ENCODE data around the gene CAPN5. TPM values are rescaled to one million over a fixed set of nuclear protein-coding genes. Genes with fewer than 3 reads are reported as not detected.
"Not testable (repeated sequence)": the region's sequence is repeated elsewhere in the genome, so short reads cannot be mapped to it uniquely, and the experiment has no call there.

The CAPN5 gene
- total RNA-seq, 1 experiment from 2014 or later: 4.8 TPM

DNA sequence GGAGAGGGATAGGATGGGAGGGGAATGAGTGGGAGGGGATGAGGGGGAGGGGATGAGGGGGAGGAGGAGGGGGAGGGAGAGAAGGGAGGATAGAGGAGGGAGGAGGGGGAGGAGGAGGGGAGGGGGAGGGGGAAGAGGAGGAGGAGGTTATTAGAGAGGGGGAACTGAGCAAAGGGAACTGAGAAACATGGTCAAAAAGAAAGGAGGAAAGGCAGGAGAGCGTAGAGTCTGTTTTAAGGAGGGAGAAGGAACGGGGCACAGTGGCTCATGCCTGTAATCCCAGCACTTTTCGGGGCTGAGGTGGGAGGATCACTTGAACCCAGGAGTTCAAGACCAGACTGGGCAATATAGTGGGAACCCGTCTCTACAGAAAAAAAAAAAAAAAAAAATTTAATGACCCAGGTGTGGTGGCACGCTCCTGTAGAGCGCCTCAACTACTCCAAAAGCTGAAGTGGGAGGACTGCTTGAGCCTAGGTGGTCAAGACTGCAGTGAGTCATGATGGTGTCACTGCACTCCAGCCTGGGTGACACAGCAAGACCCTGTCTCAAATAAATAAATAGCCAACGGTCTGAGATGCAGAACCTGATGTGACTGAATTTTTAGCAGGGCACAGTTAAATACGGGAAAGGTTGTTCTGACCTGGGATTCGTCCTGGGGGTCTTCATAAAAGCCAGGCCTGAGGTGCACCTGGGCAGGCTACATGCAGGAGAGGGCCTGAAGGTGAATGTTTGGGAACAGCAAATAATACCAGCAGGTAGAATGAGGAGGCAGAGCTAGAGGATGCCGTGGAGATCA is 28.5 kb upstream of the CAPN5 start:
- DNase-seq: no peak
- no peak overlapping the region for H3K27ac ChIP-seq

DNA sequence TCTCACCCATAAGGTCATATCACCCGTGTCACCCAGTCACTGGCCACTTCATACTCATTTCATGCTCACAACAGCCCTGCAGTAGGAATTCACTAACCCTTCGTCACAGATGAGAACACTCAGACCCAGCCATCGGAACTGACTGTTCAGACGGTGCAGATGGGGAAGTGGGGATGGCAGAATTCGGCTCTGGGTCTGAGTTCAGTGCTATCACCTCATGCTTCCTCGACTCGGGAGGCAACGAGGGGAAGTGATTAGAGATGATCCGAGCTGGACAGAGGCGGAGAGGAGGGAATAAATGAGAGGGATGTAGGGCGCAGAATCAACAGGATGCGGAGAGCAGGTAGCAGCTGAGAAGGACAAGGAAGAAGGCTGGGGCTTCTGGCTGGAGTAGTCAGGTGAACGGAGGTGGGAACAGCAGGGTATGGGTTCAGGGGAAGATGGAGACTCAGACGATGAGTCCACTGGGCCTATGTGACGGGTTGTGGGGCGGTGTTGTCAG is 27.9 kb upstream of the CAPN5 start:
- no peaks in the 10 kb centered on the region for H3K4me1 ChIP-seq

More for the DNA sequence above, 28.5 kb upstream of the CAPN5 start:
- H3K4me3 ChIP-seq: no peak overlapping the region
- H3K27me3 ChIP-seq: no peaks in the 10 kb centered on the region
- H3K4me1 ChIP-seq: no peaks in the 10 kb centered on the region
- no peaks in the 10 kb centered on the region for H3K36me3 ChIP-seq
- H3K9me3 ChIP-seq (replicated peaks): no peaks in the 10 kb centered on the region

DNA sequence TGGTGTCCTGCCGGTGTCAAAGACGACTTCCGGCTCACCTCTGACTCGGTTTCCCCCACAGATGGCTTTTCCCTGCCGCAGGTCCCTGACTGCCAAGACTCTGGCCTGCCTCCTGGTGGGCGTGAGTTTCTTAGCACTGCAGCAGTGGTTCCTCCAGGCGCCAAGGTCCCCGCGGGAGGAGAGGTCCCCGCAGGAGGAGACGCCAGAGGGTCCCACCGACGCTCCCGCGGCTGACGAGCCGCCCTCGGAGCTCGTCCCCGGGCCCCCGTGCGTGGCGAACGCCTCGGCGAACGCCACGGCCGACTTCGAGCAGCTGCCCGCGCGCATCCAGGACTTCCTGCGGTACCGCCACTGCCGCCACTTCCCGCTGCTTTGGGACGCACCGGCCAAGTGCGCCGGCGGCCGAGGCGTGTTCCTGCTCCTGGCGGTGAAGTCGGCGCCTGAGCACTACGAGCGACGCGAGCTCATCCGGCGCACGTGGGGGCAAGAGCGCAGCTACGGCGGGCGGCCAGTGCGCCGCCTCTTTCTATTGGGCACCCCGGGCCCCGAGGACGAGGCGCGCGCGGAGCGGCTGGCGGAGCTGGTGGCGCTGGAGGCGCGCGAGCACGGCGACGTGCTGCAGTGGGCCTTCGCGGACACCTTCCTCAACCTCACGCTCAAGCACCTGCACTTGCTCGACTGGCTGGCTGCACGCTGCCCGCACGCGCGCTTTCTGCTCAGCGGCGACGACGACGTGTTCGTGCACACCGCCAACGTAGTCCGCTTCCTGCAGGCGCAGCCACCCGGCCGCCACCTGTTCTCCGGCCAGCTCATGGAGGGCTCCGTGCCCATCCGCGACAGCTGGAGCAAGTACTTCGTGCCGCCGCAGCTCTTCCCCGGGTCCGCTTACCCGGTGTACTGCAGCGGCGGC is 27.0 kb upstream of the CAPN5 start:
- no peaks in the 10 kb centered on the region for H3K9me3 ChIP-seq (replicated peaks)
- no peaks in the 10 kb centered on the region for H3K27me3 ChIP-seq
- no peaks in the 10 kb centered on the region for H3K4me1 ChIP-seq
- DNase-seq: no peak
- no peak overlapping the region for H3K27ac ChIP-seq
- no peaks in the 10 kb centered on the region for H3K36me3 ChIP-seq
- no peak overlapping the region for H3K4me3 ChIP-seq

More for the DNA sequence above, 27.9 kb upstream of the CAPN5 start:
- H3K4me3 ChIP-seq: no peak overlapping the region
- no peaks in the 10 kb centered on the region for H3K27me3 ChIP-seq
- H3K9me3 ChIP-seq (replicated peaks): no peaks in the 10 kb centered on the region
- no peak overlapping the region for H3K27ac ChIP-seq
- DNase-seq: no peak
- H3K36me3 ChIP-seq: no peaks in the 10 kb centered on the region

DNA sequence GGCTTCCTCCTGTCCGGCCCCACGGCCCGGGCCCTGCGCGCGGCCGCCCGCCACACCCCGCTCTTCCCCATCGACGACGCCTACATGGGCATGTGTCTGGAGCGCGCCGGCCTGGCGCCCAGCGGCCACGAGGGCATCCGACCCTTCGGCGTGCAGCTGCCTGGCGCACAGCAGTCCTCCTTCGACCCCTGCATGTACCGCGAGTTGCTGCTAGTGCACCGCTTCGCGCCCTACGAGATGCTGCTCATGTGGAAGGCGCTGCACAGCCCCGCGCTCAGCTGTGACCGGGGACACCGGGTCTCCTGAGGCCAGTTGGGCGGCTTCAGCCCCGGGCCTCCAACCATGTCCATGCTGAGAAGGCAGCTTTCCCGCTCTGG is 26.4 kb upstream of the CAPN5 start:
- no peak for DNase-seq
- no peaks in the 10 kb centered on the region for H3K36me3 ChIP-seq
- no peaks in the 10 kb centered on the region for H3K9me3 ChIP-seq (replicated peaks)
- H3K27me3 ChIP-seq: no peaks in the 10 kb centered on the region
- no peaks in the 10 kb centered on the region for H3K4me1 ChIP-seq
- H3K27ac ChIP-seq: no peak overlapping the region
- H3K4me3 ChIP-seq: no peak overlapping the region

DNA sequence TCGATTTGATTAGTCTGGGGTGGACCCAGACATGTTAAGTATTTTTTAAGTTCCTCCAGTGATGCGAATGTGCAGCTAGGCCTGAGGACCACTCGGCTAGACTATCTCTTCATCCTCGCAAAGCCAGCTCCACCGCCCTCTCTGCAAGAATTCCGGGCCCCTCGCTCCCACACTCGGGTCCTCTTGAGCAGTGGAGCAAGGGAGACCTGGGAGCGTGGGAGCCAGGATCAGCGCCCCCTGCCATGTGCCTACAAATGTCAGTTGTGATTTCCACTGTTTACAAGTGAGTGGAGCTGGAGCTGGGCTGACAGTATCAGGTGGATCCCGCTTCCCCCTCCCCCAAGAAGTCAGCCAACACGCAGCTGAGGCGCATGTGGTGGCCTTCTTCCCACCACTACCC is 25.9 kb upstream of the CAPN5 start:
- Histone ChIP-seq H3K4me3 (no peak overlapping the region), H3K27ac (no peak overlapping the region), H3K27me3 (no peaks in the 10 kb centered on the region), H3K36me3 (no peaks in the 10 kb centered on the region), H3K9me3 (replicated peaks) (no peaks in the 10 kb centered on the region), H3K4me1 (no peaks in the 10 kb centered on the region)
- DNase-seq: no peak

- no peak for DNase-seq
- no peak overlapping the region for H3K27ac ChIP-seq
- no peaks in the 10 kb centered on the region for H3K9me3 ChIP-seq (replicated peaks)
- H3K36me3 ChIP-seq: no peaks in the 10 kb centered on the region
- H3K27me3 ChIP-seq: no peaks in the 10 kb centered on the region
- peaks cover 6% of the 10 kb centered on the region; the same call in 1 of the 2 replicates for H3K4me1 ChIP-seq
- H3K4me3 ChIP-seq: no peak overlapping the region
These were observed 24.6 kb upstream of the CAPN5 start for GRCh38 chr11:77042111-77042726.

DNA sequence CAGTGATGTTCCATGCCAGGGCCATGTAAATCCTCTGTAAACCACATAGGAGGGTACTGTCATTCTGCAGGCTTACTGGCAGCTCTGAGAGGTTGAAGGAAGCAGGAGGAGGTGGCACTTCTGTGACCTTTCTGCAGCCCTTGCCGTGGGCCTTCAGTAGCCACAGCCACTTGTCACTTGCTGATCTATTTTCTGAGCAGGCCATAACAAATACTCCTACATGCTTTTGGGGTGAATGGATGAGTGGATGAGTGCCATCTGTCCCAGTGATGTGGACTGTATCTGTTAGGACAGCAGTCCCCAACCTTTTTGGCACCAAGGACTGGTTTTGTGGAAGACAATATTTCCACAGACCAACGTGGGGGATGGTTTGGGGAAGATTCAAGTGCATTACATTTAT is 22.4 kb upstream of the CAPN5 start:
- H3K4me3 ChIP-seq: no peak overlapping the region
- H3K9me3 ChIP-seq (replicated peaks): no peaks in the 10 kb centered on the region
- H3K4me1 ChIP-seq: peaks cover 6% of the 10 kb centered on the region; the same call in 1 of the 2 replicates
- DNase-seq: no peak
- H3K27me3 ChIP-seq: no peaks in the 10 kb centered on the region
- H3K27ac ChIP-seq: no peak overlapping the region
- no peaks in the 10 kb centered on the region for H3K36me3 ChIP-seq

GRCh38 chr11:77044886-77045285 is 21.9 kb upstream of the CAPN5 start:
- peaks cover 6% of the 10 kb centered on the region; the same call in 1 of the 2 replicates for H3K4me1 ChIP-seq
- H3K4me3 ChIP-seq: no peak overlapping the region
- H3K27me3 ChIP-seq: no peaks in the 10 kb centered on the region
- DNase-seq: no peak
- no peak overlapping the region for H3K27ac ChIP-seq
- no peaks in the 10 kb centered on the region for H3K9me3 ChIP-seq (replicated peaks)
- H3K36me3 ChIP-seq: no peaks in the 10 kb centered on the region

- Histone ChIP-seq H3K4me1 (peaks cover 6% of the 10 kb centered on the region; the same call in 1 of the 2 replicates), H3K27ac (no peak overlapping the region), H3K4me3 (no peak overlapping the region), H3K27me3 (no peaks in the 10 kb centered on the region), H3K9me3 (replicated peaks) (no peaks in the 10 kb centered on the region), H3K36me3 (no peaks in the 10 kb centered on the region)
- no peak for DNase-seq
These were observed 20.7 kb upstream of the CAPN5 start for GRCh38 chr11:77046060-77046501.

DNA sequence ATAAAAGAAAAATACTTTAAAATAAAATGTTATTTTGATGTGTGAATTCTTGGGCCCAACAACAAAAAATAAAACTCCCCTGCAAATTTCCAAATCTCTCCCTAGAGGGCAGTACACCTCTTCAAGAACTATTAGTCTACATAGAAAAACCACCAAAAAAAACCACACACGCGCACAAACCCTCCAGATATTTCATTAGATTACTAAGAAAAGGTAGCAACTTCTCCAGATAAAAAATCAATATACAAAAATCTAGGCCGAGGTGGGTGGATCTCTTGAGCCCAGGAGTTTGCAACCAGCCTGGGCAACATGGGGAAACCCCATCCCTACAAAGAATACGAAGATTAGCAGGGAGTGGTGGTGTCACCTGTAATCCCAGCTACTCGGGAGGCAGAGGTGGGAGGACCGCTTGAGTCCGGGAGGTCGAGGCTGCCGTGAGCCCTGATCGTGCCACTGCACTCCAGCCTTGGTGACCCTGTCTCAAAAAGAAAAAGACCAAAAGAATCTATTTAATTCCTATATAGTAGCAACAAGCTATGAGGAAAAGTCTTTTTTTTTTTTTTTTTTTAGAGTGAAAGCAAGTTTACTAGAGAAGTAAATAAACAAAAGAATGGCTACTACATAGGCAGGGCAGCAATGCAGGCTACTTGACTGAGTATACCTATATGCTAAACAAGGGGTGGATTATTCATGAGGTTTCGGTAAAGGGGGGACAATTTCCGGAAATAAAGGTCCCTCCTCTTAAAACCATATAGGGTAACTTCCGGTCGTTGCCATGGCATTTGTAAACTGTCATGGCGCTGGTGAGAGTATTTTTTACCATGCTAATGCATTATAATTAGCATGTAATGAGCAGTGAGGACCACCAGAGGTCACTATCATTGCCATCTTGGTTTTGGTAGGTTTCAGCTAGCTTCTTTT is 19.5 kb upstream of the CAPN5 start:
- Histone ChIP-seq H3K4me1 (peaks cover 6% of the 10 kb centered on the region; the same call in 1 of the 2 replicates), H3K27me3 (no peaks in the 10 kb centered on the region), H3K4me3 (peak overlapping the region; percentile 39), H3K9me3 (replicated peaks) (no peaks in the 10 kb centered on the region), H3K27ac (no peak overlapping the region), H3K36me3 (no peaks in the 10 kb centered on the region)
- DNase-seq: peak; percentile 78 to 94

- not testable (repeated sequence) for DNase-seq; H3K36me3 ChIP-seq; H3K27me3 ChIP-seq; H3K4me3 ChIP-seq; H3K27ac ChIP-seq; H3K9me3 ChIP-seq (replicated peaks); H3K4me1 ChIP-seq
These were observed 18.8 kb upstream of the CAPN5 start for GRCh38 chr11:77047928-77048446.

DNA sequence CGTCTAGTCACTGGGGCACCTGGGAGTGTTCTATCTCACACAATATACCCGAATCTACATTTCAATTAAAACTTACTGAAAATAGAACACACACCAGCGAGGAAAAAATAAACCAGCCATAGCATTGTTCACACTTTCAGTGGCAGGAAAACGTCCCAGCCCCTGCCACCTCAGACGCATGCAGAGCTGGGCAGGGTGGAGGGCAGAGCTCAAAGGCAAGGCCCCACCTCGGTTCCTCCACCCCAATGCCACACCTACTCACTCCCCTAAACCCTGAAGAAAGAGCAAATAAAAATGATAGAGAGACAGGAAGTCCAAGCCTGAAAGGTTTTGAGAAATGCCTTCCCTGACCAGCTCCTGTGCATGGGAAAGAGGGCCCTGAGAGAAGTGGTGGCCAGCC is 17.7 kb upstream of the CAPN5 start:
- H3K9me3 ChIP-seq (replicated peaks): no peaks in the 10 kb centered on the region
- peaks cover 6% of the 10 kb centered on the region; the same call in 1 of the 2 replicates for H3K4me1 ChIP-seq
- DNase-seq: no peak
- no peaks in the 10 kb centered on the region for H3K27me3 ChIP-seq
- no peak overlapping the region for H3K27ac ChIP-seq
- H3K36me3 ChIP-seq: no peaks in the 10 kb centered on the region
- H3K4me3 ChIP-seq: no peak overlapping the region

DNA sequence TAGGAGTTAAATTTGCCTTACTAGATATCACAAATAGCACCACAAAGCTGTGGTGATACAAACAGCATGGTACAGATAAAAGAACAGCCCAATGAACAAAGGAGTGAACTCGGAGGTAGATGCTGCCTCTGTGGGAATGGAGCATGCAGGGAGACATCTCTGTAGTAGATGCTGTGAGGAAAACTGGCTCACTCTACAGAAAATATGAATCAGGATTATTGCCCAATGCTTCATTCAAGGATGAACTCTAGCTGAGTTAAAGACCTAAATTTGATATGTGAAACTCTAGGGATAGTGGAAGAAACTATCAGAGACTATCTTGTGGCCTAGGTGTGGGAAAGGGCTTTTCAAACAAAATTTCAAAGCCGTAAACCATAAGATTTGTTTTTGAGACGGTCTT is 15.3 kb upstream of the CAPN5 start:
- no peak overlapping the region for H3K27ac ChIP-seq
- DNase-seq: no peak
- H3K4me3 ChIP-seq: no peak overlapping the region
- no peaks in the 10 kb centered on the region for H3K36me3 ChIP-seq
- no peaks in the 10 kb centered on the region for H3K27me3 ChIP-seq
- H3K9me3 ChIP-seq (replicated peaks): no peaks in the 10 kb centered on the region
- H3K4me1 ChIP-seq: peaks cover 3% of the 10 kb centered on the region; the same call in 1 of the 2 replicates

GRCh38 chr11:77052518-77052917 is 14.3 kb upstream of the CAPN5 start:
- Histone ChIP-seq H3K27me3 (no peaks in the 10 kb centered on the region), H3K9me3 (replicated peaks) (no peaks in the 10 kb centered on the region)
- DNase-seq: no peak

More at GRCh38 chr11:77052518-77052917, 14.3 kb upstream of the CAPN5 start:
- H3K4me1 ChIP-seq: no peaks in the 10 kb centered on the region
- H3K27ac ChIP-seq: no peak overlapping the region
- no peak overlapping the region for H3K4me3 ChIP-seq
- H3K36me3 ChIP-seq: no peaks in the 10 kb centered on the region
